Measurements from ENCODE around the gene SUSD6.

GRCh38 chr14:69633238-69633637 lies 21.8 kb downstream of the SUSD6 start:
- no peak for TF ChIP-seq CTCF (conservative IDR thresholded peaks at IDR 0.05; ENCODE audit: low read length)
- no peak for TF ChIP-seq EZH2phosphoT487 (IDR thresholded peaks at IDR 0.05; ENCODE audit: borderline replicate concordance, low read depth, low read length)
